ENCODE measurements around the gene TMEM17. TPM values are rescaled to one million over a fixed set of nuclear protein-coding genes. Genes with fewer than 3 reads are reported as not detected.

Gene TMEM17
- polyA plus RNA-seq, 1 experiment, result 2.8 TPM

DNA sequence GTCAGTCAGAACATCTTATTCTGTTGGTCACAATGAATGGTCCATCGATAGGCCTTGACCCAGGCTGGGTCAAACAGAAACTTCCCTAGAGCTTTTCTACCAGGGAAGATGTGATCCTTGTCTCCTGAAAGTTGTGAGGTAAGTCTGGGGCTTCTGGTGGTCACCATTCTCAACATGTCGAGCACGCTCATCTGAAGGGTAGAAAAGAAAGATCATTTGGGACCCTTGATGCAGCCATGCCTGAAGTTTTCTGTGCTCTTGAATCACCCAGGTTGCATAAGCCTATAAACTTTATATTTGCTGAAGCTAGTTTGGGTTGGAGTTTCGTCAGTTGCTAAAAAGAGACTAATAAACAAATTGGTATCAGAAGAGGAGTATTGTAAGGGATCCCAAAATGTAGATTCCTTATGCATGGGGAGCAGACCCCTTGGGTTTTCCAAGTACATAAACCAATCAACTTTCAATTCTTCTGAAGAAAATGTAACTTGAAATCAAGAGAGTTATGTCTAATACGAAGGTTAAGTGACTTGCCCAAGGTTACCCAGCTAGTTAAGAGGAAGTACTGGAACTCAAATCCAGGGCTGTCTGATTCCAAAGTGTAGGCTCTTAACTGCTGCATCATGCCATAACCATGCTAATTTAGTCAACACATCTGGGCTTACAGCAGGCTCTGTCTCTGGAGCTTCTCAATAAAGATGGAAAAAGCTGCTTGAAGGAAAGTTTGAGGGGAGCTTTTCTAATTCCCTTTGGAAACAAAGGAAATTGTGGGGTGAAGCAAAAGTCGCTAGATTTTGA, 23.2 kb downstream of the TMEM17 start:
- ChIA-PET CTCF (interaction anchor here (0.6 kb wide), 1 partner anchor 221 kb away, joined by 3 read pairs; no protein-coding TSS in a partner anchor), POLR2A (no interaction called here)

DNA sequence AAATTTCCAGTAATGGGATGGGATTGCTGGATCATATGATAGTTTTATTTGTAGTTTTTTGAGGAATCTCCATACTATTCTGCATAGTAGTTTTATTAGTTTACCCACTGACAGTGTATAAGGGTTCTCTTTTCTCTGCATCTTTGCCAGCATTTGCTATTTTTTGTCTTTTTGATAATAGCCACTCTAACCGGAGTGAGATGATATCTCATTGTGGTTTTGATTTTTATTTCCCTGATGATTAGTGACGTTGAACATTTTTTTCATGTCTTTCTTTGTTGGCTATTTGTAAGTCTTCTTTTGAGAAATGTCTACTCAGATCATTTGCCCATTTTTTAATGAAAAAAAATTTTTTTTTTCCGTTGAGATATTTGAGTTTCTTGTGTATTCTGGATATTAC, 26.1 kb downstream of the TMEM17 start:
- Histone ChIP-seq H3K4me3 (ENCODE audit: low read depth, low read length) (no peak overlapping the region), H3K27me3 (ENCODE audit: control insufficient read depth, insufficient read depth, low read length) (no peaks in the 10 kb centered on the region), H3K36me3 (ENCODE audit: control insufficient read depth, insufficient read depth, low read length) (no peaks in the 10 kb centered on the region)
- ChIA-PET POLR2A (no interaction called here), CTCF (no interaction called here)
- no peak for DNase-seq (ENCODE audit: low read depth)
- TF ChIP-seq CTCF (IDR thresholded peaks at IDR 0.05; ENCODE audit: insufficient read depth, low read depth, low read length), result no peak

More for the DNA sequence above, 23.2 kb downstream of the TMEM17 start:
- DNase-seq (ENCODE audit: low read depth), result no peak
- H3K27me3 ChIP-seq (ENCODE audit: control insufficient read depth, insufficient read depth, low read length), result no peaks in the 10 kb centered on the region
- TF ChIP-seq CTCF (IDR thresholded peaks at IDR 0.05; ENCODE audit: insufficient read depth, low read depth, low read length), result no peak
- no peaks in the 10 kb centered on the region for H3K36me3 ChIP-seq (ENCODE audit: control insufficient read depth, insufficient read depth, low read length)
- no peak overlapping the region for H3K4me3 ChIP-seq (ENCODE audit: low read depth, low read length)

GRCh38 chr2:62478093-62478580, 27.9 kb downstream of the TMEM17 start:
- ChIA-PET CTCF (interaction anchor here (0.9 to 3.0 kb wide), 4 partner anchors 7 to 97 kb away, joined by 3 to 10 read pairs (median 4); partner anchors contain the start of gene TMEM17), POLR2A (no interaction called here)
- Histone ChIP-seq H3K4me3 (ENCODE audit: low read depth, low read length) (no peak overlapping the region), H3K27me3 (ENCODE audit: control insufficient read depth, insufficient read depth, low read length) (no peaks in the 10 kb centered on the region), H3K36me3 (ENCODE audit: control insufficient read depth, insufficient read depth, low read length) (no peaks in the 10 kb centered on the region)
- no peak for TF ChIP-seq CTCF (IDR thresholded peaks at IDR 0.05; ENCODE audit: insufficient read depth, low read depth, low read length)
- DNase-seq (ENCODE audit: low read depth), result no peak

- POLR2A ChIA-PET, result no interaction called here
- no peaks in the 10 kb centered on the region for H3K27me3 ChIP-seq (ENCODE audit: control insufficient read depth, insufficient read depth, low read length)
- H3K36me3 ChIP-seq (ENCODE audit: control insufficient read depth, insufficient read depth, low read length), result no peaks in the 10 kb centered on the region
- no peak for DNase-seq (ENCODE audit: low read depth)
- no peak overlapping the region for H3K4me3 ChIP-seq (ENCODE audit: low read depth, low read length)
- no peak for TF ChIP-seq CTCF (IDR thresholded peaks at IDR 0.05; ENCODE audit: insufficient read depth, low read depth, low read length)
- CTCF ChIA-PET, result interaction anchor here (1.1 to 3.0 kb wide), 4 partner anchors 7 to 119 kb away, joined by 3 to 10 read pairs (median 4); partner anchors contain the start of gene TMEM17
Measured at GRCh38 chr2:62477573-62477972, 28.4 kb downstream of the TMEM17 start.

- Histone ChIP-seq H3K27me3 (ENCODE audit: control insufficient read depth, insufficient read depth, low read length) (no peaks in the 10 kb centered on the region), H3K4me3 (ENCODE audit: low read depth, low read length) (no peak overlapping the region), H3K36me3 (ENCODE audit: control insufficient read depth, insufficient read depth, low read length) (no peaks in the 10 kb centered on the region)
- CTCF ChIA-PET, result interaction anchor here (1.1 to 3.0 kb wide), 4 partner anchors 9 to 18 kb away, joined by 4 to 10 read pairs (median 6); no protein-coding TSS in a partner anchor
- DNase-seq (ENCODE audit: low read depth), result no peak
- no peak for TF ChIP-seq CTCF (IDR thresholded peaks at IDR 0.05; ENCODE audit: insufficient read depth, low read depth, low read length)
- POLR2A ChIA-PET, result interaction anchor here (0.6 to 0.7 kb wide), 2 partner anchors 17 to 715 kb away, joined by 3 read pairs; no protein-coding TSS in a partner anchor
Measured at GRCh38 chr2:62475172-62476011, 30.6 kb downstream of the TMEM17 start.

Data from BJ (cell line).